ENCODE measurements around the gene FAM234A. TPM values are rescaled to one million over a fixed set of nuclear protein-coding genes. Genes with fewer than 3 reads are reported as not detected.
A peak's percentile ranks its signal among the peaks of the same experiment; 100 is the strongest.
"Not testable (repeated sequence)": the region's sequence is repeated elsewhere in the genome, so short reads cannot be mapped to it uniquely, and the experiment has no call there.

FAM234A gene
- total RNA-seq, 1 experiment from 2014 or later: 121 TPM

DNA sequence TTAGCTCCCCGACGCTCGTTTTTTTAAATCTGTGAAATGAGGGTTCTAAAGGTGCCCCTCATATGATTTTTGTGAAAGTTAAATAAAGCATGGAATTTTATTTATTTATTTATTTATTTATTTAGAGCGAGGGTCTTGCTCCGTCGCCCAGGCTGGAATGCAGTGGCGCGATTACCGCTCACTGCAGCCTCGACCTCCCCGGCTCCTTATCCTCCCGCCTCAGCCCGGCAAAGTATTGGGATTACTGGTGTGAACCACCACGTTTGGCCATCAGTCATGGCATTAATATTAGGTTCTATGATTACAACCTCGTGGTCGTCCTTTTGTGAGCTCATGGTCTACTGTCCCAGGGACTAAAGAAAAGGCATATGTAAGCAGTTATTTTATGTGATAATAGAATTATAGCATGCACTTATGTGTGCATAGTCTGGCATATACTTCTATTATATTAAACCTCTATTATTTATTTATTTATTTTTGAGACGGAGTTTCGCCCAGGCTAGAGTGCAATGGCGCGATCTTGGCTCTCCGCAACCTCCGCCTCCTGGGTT is 4.8 kb upstream of the FAM234A start:
- TF ChIP-seq TCF7L2 (IDR thresholded peaks at IDR 0.05; ENCODE audit: low read depth, low read length) (no peak), CTCF (IDR thresholded peaks at IDR 0.05) (no peak), REST (IDR thresholded peaks at IDR 0.05; ENCODE audit: insufficient read depth in 1 of 2, low read depth in 2 of 2, low read length in 1 of 2) (no peak), SIN3A (IDR thresholded peaks at IDR 0.05; ENCODE audit: borderline replicate concordance, insufficient read depth, low read depth, low read length) (no peak)
- no peaks in the 10 kb centered on the region for H3K9me3 ChIP-seq (ENCODE audit: control insufficient read depth, insufficient read depth, low read depth, low read length)
- peaks cover 21% of the 10 kb centered on the region for H3K36me3 ChIP-seq (ENCODE audit: control insufficient read depth, insufficient read depth, low read length)
- in situ Hi-C loops (cut with HindIII; ENCODE audit: low pct_unique_long_range_greater_than_20kb, low sequenced_read_pairs) (no loop called here), intact Hi-C loops (cut with micrococcal nuclease; ENCODE audit: unreplicated experiment) (no loop called here)
- H3K27ac ChIP-seq (ENCODE audit: low read length): peak overlapping the region; percentile 88
- peak overlapping the region; percentile 90 to 99 for H3K4me3 ChIP-seq (ENCODE audit: low read depth in 2 of 2, low read length in 2 of 2)
- ChIA-PET POLR2A (interaction anchor here (0.6 kb wide), 2 partner anchors 10 to 12 kb away, joined by 5 to 6 read pairs; no protein-coding TSS in a partner anchor), CTCF (interaction anchor here (0.6 to 0.7 kb wide), 2 partner anchors 123 to 1620 kb away, joined by 3 to 4 read pairs; no protein-coding TSS in a partner anchor)
- no peak for ATAC-seq
- DNase-seq (ENCODE audit: low read depth, low spot score): no peak
- no TSS peak for BruUV-seq (replicated peaks)
- H3K4me1 ChIP-seq (ENCODE audit: control insufficient read depth, insufficient read depth, low read length): peaks cover 9% of the 10 kb centered on the region
- no peaks in the 10 kb centered on the region for H3K27me3 ChIP-seq (ENCODE audit: control insufficient read depth, insufficient read depth, low read length)

- ATAC-seq; H3K4me3 ChIP-seq (ENCODE audit: low read depth in 2 of 2, low read length in 2 of 2); H3K27ac ChIP-seq (ENCODE audit: low read length); H3K27me3 ChIP-seq (ENCODE audit: control insufficient read depth, insufficient read depth, low read length); H3K4me1 ChIP-seq (ENCODE audit: control insufficient read depth, insufficient read depth, low read length); in situ Hi-C loops (cut with HindIII; ENCODE audit: low pct_unique_long_range_greater_than_20kb, low sequenced_read_pairs); intact Hi-C loops (cut with micrococcal nuclease; ENCODE audit: unreplicated experiment); CTCF ChIA-PET; BruUV-seq (replicated peaks); DNase-seq (ENCODE audit: low read depth, low spot score); H3K9me3 ChIP-seq (ENCODE audit: control insufficient read depth, insufficient read depth, low read depth, low read length): not testable (repeated sequence)
- POLR2A ChIA-PET: interaction anchor here (0.6 kb wide), 1 partner anchor 13 kb away, joined by 5 read pairs; no protein-coding TSS in a partner anchor
- peaks cover 21% of the 10 kb centered on the region for H3K36me3 ChIP-seq (ENCODE audit: control insufficient read depth, insufficient read depth, low read length)
These were observed 4.3 kb upstream of the FAM234A start for GRCh38 chr16:230351-230750.

GRCh38 chr16:230949-231348 is 3.7 kb upstream of the FAM234A start:
- TF ChIP-seq POLR2AphosphoS5 (IDR thresholded peaks at IDR 0.05; ENCODE audit: low read depth, low read length) (no peak), REST (IDR thresholded peaks at IDR 0.05; ENCODE audit: insufficient read depth in 1 of 2, low read depth in 2 of 2, low read length in 1 of 2) (no peak), SIN3A (IDR thresholded peaks at IDR 0.05; ENCODE audit: borderline replicate concordance, insufficient read depth, low read depth, low read length) (no peak), CTCF (IDR thresholded peaks at IDR 0.05) (no peak), TCF7L2 (IDR thresholded peaks at IDR 0.05; ENCODE audit: low read depth, low read length) (no peak)
- H3K4me1 ChIP-seq (ENCODE audit: control insufficient read depth, insufficient read depth, low read length): peaks cover 9% of the 10 kb centered on the region
- H3K4me3 ChIP-seq (ENCODE audit: low read depth in 2 of 2, low read length in 2 of 2): no peak overlapping the region
- intact Hi-C loops (cut with micrococcal nuclease; ENCODE audit: unreplicated experiment): no loop called here
- ChIA-PET CTCF (no interaction called here), POLR2A (no interaction called here)
- peaks cover 17% of the 10 kb centered on the region for H3K36me3 ChIP-seq (ENCODE audit: control insufficient read depth, insufficient read depth, low read length)
- in situ Hi-C loops (cut with HindIII; ENCODE audit: low pct_unique_long_range_greater_than_20kb, low sequenced_read_pairs): no loop called here
- H3K27me3 ChIP-seq (ENCODE audit: control insufficient read depth, insufficient read depth, low read length): no peaks in the 10 kb centered on the region
- no peak overlapping the region for H3K27ac ChIP-seq (ENCODE audit: low read length)
- H3K9me3 ChIP-seq (ENCODE audit: control insufficient read depth, insufficient read depth, low read depth, low read length): no peaks in the 10 kb centered on the region
- ATAC-seq: no peak
- no peak for DNase-seq (ENCODE audit: low read depth, low spot score)
- no TSS peak for BruUV-seq (replicated peaks)
